ENCODE measurements around the gene ZDHHC19.

DNA sequence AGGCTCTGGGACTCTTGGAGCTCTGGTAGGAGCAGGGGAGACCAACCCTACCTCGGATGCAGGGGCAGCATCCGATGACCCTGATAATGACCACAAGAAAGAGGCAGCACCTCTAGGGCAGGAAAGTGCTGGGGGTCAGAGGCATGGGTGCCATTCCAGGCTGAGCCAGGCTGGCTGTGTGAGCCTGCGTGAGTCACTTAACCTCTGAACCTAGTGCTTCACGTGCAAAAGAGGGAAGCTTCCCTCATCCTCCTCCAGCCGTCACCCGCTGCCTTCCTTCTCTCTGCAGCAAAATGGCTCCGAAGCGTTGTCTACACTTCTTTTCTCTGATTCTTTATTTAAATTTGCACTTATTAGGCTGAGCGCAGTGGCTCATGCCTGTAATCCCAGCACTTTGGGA is 35.5 kb downstream of the ZDHHC19 start:
- TF ChIP-seq, protein P1, sequence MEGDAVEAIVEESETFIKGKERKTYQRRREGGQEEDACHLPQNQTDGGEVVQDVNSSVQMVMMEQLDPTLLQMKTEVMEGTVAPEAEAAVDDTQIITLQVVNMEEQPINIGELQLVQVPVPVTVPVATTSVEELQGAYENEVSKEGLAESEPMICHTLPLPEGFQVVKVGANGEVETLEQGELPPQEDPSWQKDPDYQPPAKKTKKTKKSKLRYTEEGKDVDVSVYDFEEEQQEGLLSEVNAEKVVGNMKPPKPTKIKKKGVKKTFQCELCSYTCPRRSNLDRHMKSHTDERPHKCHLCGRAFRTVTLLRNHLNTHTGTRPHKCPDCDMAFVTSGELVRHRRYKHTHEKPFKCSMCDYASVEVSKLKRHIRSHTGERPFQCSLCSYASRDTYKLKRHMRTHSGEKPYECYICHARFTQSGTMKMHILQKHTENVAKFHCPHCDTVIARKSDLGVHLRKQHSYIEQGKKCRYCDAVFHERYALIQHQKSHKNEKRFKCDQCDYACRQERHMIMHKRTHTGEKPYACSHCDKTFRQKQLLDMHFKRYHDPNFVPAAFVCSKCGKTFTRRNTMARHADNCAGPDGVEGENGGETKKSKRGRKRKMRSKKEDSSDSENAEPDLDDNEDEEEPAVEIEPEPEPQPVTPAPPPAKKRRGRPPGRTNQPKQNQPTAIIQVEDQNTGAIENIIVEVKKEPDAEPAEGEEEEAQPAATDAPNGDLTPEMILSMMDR (IDR thresholded peaks at IDR 0.05) = no peak
- TF ChIP-seq ZFX (IDR thresholded peaks at IDR 0.05; ENCODE audit: borderline replicate concordance) = no peak
